K562 (cell line): ENCODE data around the gene MOB1A. TPM values are rescaled to one million over a fixed set of nuclear protein-coding genes. Genes with fewer than 3 reads are reported as not detected.
A peak's percentile ranks its signal among the peaks of the same experiment; 100 is the strongest.

Experiments used
- ATAC-seq: fragments of 200-7000 bp; cut with Tn5 transposase; 3 replicates; pipeline ENCODE4 v1.9.1; 2020; ENCODE audit warnings: moderate library complexity
- BruUV-seq: library from RNA; stranded (reverse); fragments of 400-500 nt; replicated peaks from 2 replicates; lab custom pipeline; 2021; lab: Mats Ljungman, UMichigan
- CTCF ChIA-PET: fragments of 300-600 bp; formaldehyde crosslinking; extraction: SDS; loops from one replicate; lab custom pipeline; 2021; ENCODE audit warnings: low intra/inter-chr PET ratio; lab: Yijun Ruan, JAX
- POLR2A ChIA-PET: fragments of 300-600, 350-650 bp; sonication (Branson Sonifier 250); formaldehyde crosslinking; extraction: SDS; loops from one replicate; lab custom pipeline; 2021; ENCODE audit warnings: antibody characterized with exemption, inconsistent platforms; lab: Yijun Ruan, JAX
- DNase-seq, 4 experiments: peaks; one replicate each; pipeline versions ENCODE4 v3.0.0 to v3.0.0-alpha.2; 2011 to 2018; ENCODE audit warnings: low spot score in 3 of 4, mixed read lengths in 3 of 4; ENCODE audit errors: extremely low read depth in 1 of 4
- FAIRE-seq: peaks from 2 replicates; lab custom pipeline; 2011; peaks lifted over from hg19 to GRCh38; lab: Jason Lieb, UNC
- H2AFZ ChIP-seq: 2 replicates; pipeline ENCODE4 v1.6.0; 2011; ENCODE audit warnings: low read depth, low read length, control low read depth, inconsistent platforms
- H3K27ac ChIP-seq: fragments of 200-600 bp; 3 replicates; pipeline ENCODE4 v1.8.0; 2011; ENCODE audit warnings: low read depth, mild to moderate bottlenecking, control low read depth, inconsistent platforms, low read length, moderate library complexity, mixed read lengths; ENCODE audit errors: extremely low read depth
- H3K27me3 ChIP-seq, 2 experiments: fragments of 300-600 bp in 1 of 2; 2 replicates in 1 of 2; 3 replicates in 1 of 2; pipeline versions ENCODE4 v1.6.0 to v1.8.0; 2011; ENCODE audit warnings: inconsistent platforms in 2 of 2, low read length in 2 of 2, mild to moderate bottlenecking in 1 of 2, mixed read lengths in 1 of 2, moderate library complexity in 1 of 2; ENCODE audit not compliant: control insufficient read depth in 2 of 2, insufficient read depth in 2 of 2
- H3K36me3 ChIP-seq: fragments of 300-600 bp; 3 replicates; pipeline ENCODE4 v1.8.0; 2011; ENCODE audit warnings: mild to moderate bottlenecking, low read length, inconsistent platforms; ENCODE audit not compliant: control insufficient read depth, insufficient read depth
- H3K4me1 ChIP-seq, 2 experiments: fragments of 200-600 bp in 1 of 2; replicated peaks in 1 of 2; 2 replicates in 1 of 2; 3 replicates in 1 of 2; pipeline versions ENCODE4 v1.5.1 to v1.8.0; 2011; ENCODE audit warnings: inconsistent platforms in 2 of 2, low read length in 2 of 2, mild to moderate bottlenecking in 1 of 2, mixed read lengths in 1 of 2, moderate library complexity in 1 of 2; ENCODE audit not compliant: control insufficient read depth in 2 of 2, insufficient read depth in 2 of 2
- H3K4me2 ChIP-seq: 2 replicates; pipeline ENCODE4 v1.6.1; 2011; ENCODE audit warnings: low read length, control low read depth, inconsistent platforms, mixed read lengths; ENCODE audit not compliant: insufficient read depth
- H3K4me3 ChIP-seq: fragments of 200-600 bp; sonication (generic), shearing (Covaris generic); 2 replicates; pipeline ENCODE4 v1.5.1; 2016; ENCODE audit warnings: control low read depth, inconsistent platforms
- H3K79me2 ChIP-seq: fragments of 200-600 bp; 3 replicates; pipeline ENCODE4 v1.8.0; 2011; ENCODE audit warnings: low read length, inconsistent platforms; ENCODE audit not compliant: control insufficient read depth, insufficient read depth
- H3K9ac ChIP-seq, 2 experiments: 2 replicates each; pipeline versions ENCODE4 v1.6.0 to v1.6.1; 2011; ENCODE audit warnings: low read depth in 2 of 2, low read length in 2 of 2, control low read depth in 1 of 2, inconsistent platforms in 1 of 2, mild to moderate bottlenecking in 1 of 2, mixed read lengths in 1 of 2; ENCODE audit not compliant: insufficient read depth in 1 of 2
- H3K9me1 ChIP-seq: one replicate; pipeline ENCODE4 v1.6.0; 2011; ENCODE audit warnings: inconsistent platforms, mild to moderate bottlenecking, low read length, moderate library complexity; ENCODE audit not compliant: control insufficient read depth, insufficient read depth
- H3K9me3 ChIP-seq: replicated peaks from 2 replicates; pipeline ENCODE4 v1.5.1; 2011; ENCODE audit warnings: low read depth, low read length, inconsistent platforms; ENCODE audit not compliant: control insufficient read depth, insufficient read depth
- H4K20me1 ChIP-seq: replicated peaks from 2 replicates; pipeline ENCODE4 v1.6.1; 2011; ENCODE audit warnings: low read length, inconsistent platforms, mixed read lengths; ENCODE audit not compliant: control insufficient read depth, insufficient read depth
- BCOR ChIP-seq: fragments of 450-650 bp; IDR thresholded peaks from 2 replicates; pipeline ENCODE4 v1.6.1; 2016
- CBFA2T3 ChIP-seq: fragments of 450-650 bp; IDR thresholded peaks from 2 replicates; pipeline ENCODE4 v1.6.1; 2017
- CREM ChIP-seq: IDR thresholded peaks from 2 replicates; pipeline ENCODE4 v1.6.1; 2014; ENCODE audit warnings: antibody characterized with exemption, low read depth
- E2F6 ChIP-seq, 2 experiments: IDR thresholded peaks; 2 replicates each; pipeline ENCODE4 v1.6.1; 2011; ENCODE audit warnings: borderline replicate concordance in 1 of 2, control low read depth in 1 of 2, low read depth in 1 of 2, low read length in 1 of 2, mild to moderate bottlenecking in 1 of 2, mixed read lengths in 1 of 2, moderate library complexity in 1 of 2; ENCODE audit not compliant: insufficient read depth in 1 of 2, insufficient read length in 1 of 2, poor library complexity in 1 of 2, severe bottlenecking in 1 of 2; ENCODE audit errors: extremely low read depth in 1 of 2
- FOXP1 ChIP-seq: sonication (generic); formaldehyde crosslinking; IDR thresholded peaks from 2 replicates; pipeline ENCODE4 v1.8.0; 2022; ENCODE audit warnings: mild to moderate bottlenecking, missing genetic modification reagents
- HMBOX1 ChIP-seq: sonication (generic); IDR thresholded peaks from 2 replicates; pipeline ENCODE4 v1.6.1; 2016
- HNRNPL ChIP-seq: fragments of 200-400 bp; formaldehyde crosslinking; IDR thresholded peaks from 2 replicates; pipeline ENCODE4 v1.6.1; 2017; ENCODE audit warnings: low read depth, mild to moderate bottlenecking, low read length
- MAFG ChIP-seq: fragments of 450-650 bp; conservative IDR thresholded peaks from 2 replicates; pipeline ENCODE4 v1.6.1; 2016; ENCODE audit warnings: missing genetic modification characterization, missing compliant biosample characterization
- MEIS2 ChIP-seq: fragments of 450-650 bp; IDR thresholded peaks from 2 replicates; pipeline ENCODE4 v1.6.1; 2014; ENCODE audit warnings: mild to moderate bottlenecking; ENCODE audit not compliant: partially characterized antibody
- NBN ChIP-seq: fragments of 450-650 bp; IDR thresholded peaks from 2 replicates; pipeline ENCODE4 v1.6.1; 2016; ENCODE audit warnings: low read depth, mild to moderate bottlenecking
- PRDM10 ChIP-seq: fragments of 450-650 bp; IDR thresholded peaks from 2 replicates; pipeline ENCODE4 v1.6.1; 2018; ENCODE audit not compliant: partially characterized antibody
- PTTG1 ChIP-seq: fragments of 450-650 bp; IDR thresholded peaks from 2 replicates; pipeline ENCODE4 v1.6.1; 2016; ENCODE audit warnings: low read depth, mild to moderate bottlenecking, missing genetic modification characterization, missing compliant biosample characterization
- SMARCA4 ChIP-seq: fragments of 450-650 bp; IDR thresholded peaks from 2 replicates; pipeline ENCODE4 v1.6.1; 2016
- TARDBP ChIP-seq: fragments of 450-650 bp; IDR thresholded peaks from 2 replicates; pipeline ENCODE4 v1.6.1; 2016
- TEAD4 ChIP-seq, 2 experiments: sonication (generic) in 1 of 2; formaldehyde crosslinking in 1 of 2; IDR thresholded peaks; 2 replicates each; pipeline versions ENCODE4 v1.6.1 to v1.8.0; 2012 to 2022; ENCODE audit warnings: borderline replicate concordance in 1 of 2, inconsistent platforms in 1 of 2, low read length in 1 of 2, mild to moderate bottlenecking in 1 of 2, missing genetic modification reagents in 1 of 2
- WGBS: fragments of 100-300 bp; shearing (Covaris generic); methylation state at CpG from one replicate; pipeline ENCODE4 v1.1.6; 2016; ENCODE audit warnings: low coverage, mixed read lengths; ENCODE audit not compliant: insufficient coverage; ENCODE audit errors: missing lambda C conversion rate; 5-methylcytosine and 5-hydroxymethylcytosine counted together
- in situ Hi-C: fragments of 300-500 bp; cut with MboI; formaldehyde crosslinking; loops from 4 replicates; pipeline ENCODE4 v1.15.0; 2018; ENCODE audit warnings: inconsistent platforms, mixed read lengths
- intact Hi-C: fragments of 100-400 bp; cut with micrococcal nuclease; formaldehyde crosslinking; loops from 2 replicates; pipeline ENCODE4 v1.14.2; 2022
- polyA plus RNA-seq, 8 experiments: library from polyadenylated mRNA; depleted of rRNA in 4 of 8; stranded (reverse) in 5 of 8; unstranded in 3 of 8; fragments of >200 nt; fragmentation: Nextera tagmentation in 2 of 8; fragmentation: Illumina TruSeq in 1 of 8; extraction: Ambion mirVana in 2 of 8; extraction: Trizol in 1 of 8; gene quantifications; 2 replicates each; pipeline versions ENCODE4 v1.2.1 to v1.2.3, GENCODE V29; 2011 to 2014; ENCODE audit warnings: inconsistent platforms in 1 of 8, missing spikeins in 1 of 8
- total RNA-seq, 7 experiments: library from RNA; depleted of rRNA in 6 of 7; stranded (reverse); fragments of >200 nt in 6 of 7; fragmentation: Illumina TruSeq in 2 of 7; extraction: Trizol in 2 of 7; gene quantifications; 2 replicates each; pipeline versions ENCODE4 v1.2.1 to v1.2.3, GENCODE V29; 2011 to 2021; ENCODE audit warnings: low replicate concordance in 1 of 7

Gene MOB1A
- total and polyA plus RNA-seq, 9 of the 15 experiments (the other 6 are each of a cell fraction or from before 2014, with no cell fraction given) = 24.8 to 100 (median 60.2) TPM

- Histone ChIP-seq H3K36me3 (peaks cover 1% of the 10 kb centered on the region; the same call in 1 of the 3 replicates), H3K4me2 (peak overlapping the region; percentile 53), H3K4me1 (peaks cover 21 to 23% of the 10 kb centered on the region in 2 experiments), H3K4me3 (no peak overlapping the region), H3K27me3 (no peaks in the 10 kb centered on the region), H3K79me2 (peaks cover 19% of the 10 kb centered on the region), H3K9ac (peak overlapping the region in 1 of 2 experiments; percentile 37; a peak in 1 of 4 replicates), H3K27ac (peak overlapping the region; percentile 51; the same call in 1 of the 3 replicates), H3K9me3 (no peaks in the 10 kb centered on the region), H2AFZ (peak overlapping the region; percentile 91), H3K9me1 (no peaks in the 10 kb centered on the region), H4K20me1 (no peaks in the 10 kb centered on the region; the same call in 1 of the 2 replicates)
- BruUV-seq = no TSS peak
- in situ Hi-C loops = no loop called here
- FAIRE-seq = peak; percentile 74
- WGBS = 5% methylated on average over 7 of the region's 7 CpGs
- peak; percentile 30 for ATAC-seq
- CTCF ChIA-PET = interaction anchor here (0.7 kb wide), 1 partner anchor 254 kb away, joined by 8 read pairs; no protein-coding TSS in a partner anchor
- intact Hi-C loops = loop anchor here (1.0 kb wide), 1 partner anchor 17 kb away; the partner anchor contains the start of gene MTHFD2
- POLR2A ChIA-PET = interaction anchor here (0.5 to 2.1 kb wide), 13 partner anchors 10 to 324 kb away, joined by 3 to 25 read pairs (median 4); partner anchors contain the start of gene MTHFD2
- DNase-seq = peak; percentile 49 to 82 (median 55)
- TF ChIP-seq NBN (peak; percentile 63; the same call in 1 of the 2 replicates), TARDBP (0 out of 2 replicates have a peak, but pooled peaks have one; percentile 55), SMARCA4 (peak; percentile 75), PTTG1 (tag) (no peak), E2F6 (IDR thresholded peaks at IDR 0.05; ENCODE audit: borderline replicate concordance in 1 of 2, extremely low read depth in 1 of 2, insufficient read depth in 1 of 2, insufficient read length in 1 of 2, low read depth in 1 of 2, low read length in 1 of 2, poor library complexity in 1 of 2, severe bottlenecking in 1 of 2) (peak in 1 of 2 experiments; percentile 49), CREM (0 out of 2 replicates have a peak, but pooled peaks have one; percentile 40), HMBOX1 (peak; percentile 71), MEIS2 (peak; percentile 10), HNRNPL (no peak), CBFA2T3 (peak; percentile 67), BCOR (0 out of 2 replicates have a peak, but pooled peaks have one; percentile 35), FOXP1 (CRISPR knock-in tag) (no peak), PRDM10 (peak; percentile 44), MAFG (peak; percentile 87), TEAD4 (IDR thresholded peaks at IDR 0.05; ENCODE audit: low read length) (peak; percentile 77), TEAD4 (CRISPR knock-in tag; IDR thresholded peaks at IDR 0.05; ENCODE audit: borderline replicate concordance) (no peak)
These were observed 3.1 kb upstream of the MOB1A start for GRCh38 chr2:74181739-74182138.
